C4-2B (cell line): ENCODE data around the gene OPRL1.

Experiments used
- H3K27ac ChIP-seq: fragments of 450-650 bp; 2 replicates; pipeline ENCODE4 v1.5.1; 2017
- CTCF ChIP-seq: fragments of 450-650 bp; conservative IDR thresholded peaks from 2 replicates; pipeline ENCODE4 v1.5.1; 2017; ENCODE audit warnings: mild to moderate bottlenecking
- ZFX ChIP-seq: fragments of 450-650 bp; IDR thresholded peaks from 2 replicates; pipeline ENCODE4 v1.6.1; 2017

The OPRL1 gene

GRCh38 chr20:64039293-64040160 is 40.4 kb upstream of the OPRL1 start:
- no peak for TF ChIP-seq ZFX
- TF ChIP-seq CTCF: no peak
- no peak overlapping the region for H3K27ac ChIP-seq

- no peak for TF ChIP-seq CTCF
- no peak for TF ChIP-seq ZFX
- no peak overlapping the region for H3K27ac ChIP-seq
These were observed 39.4 kb upstream of the OPRL1 start for GRCh38 chr20:64040231-64041039.

GRCh38 chr20:64041040-64041780 is 38.7 kb upstream of the OPRL1 start:
- H3K27ac ChIP-seq: no peak overlapping the region
- no peak for TF ChIP-seq CTCF
- TF ChIP-seq ZFX: no peak

- H3K27ac ChIP-seq: no peak overlapping the region
- TF ChIP-seq CTCF: no peak
- TF ChIP-seq ZFX: no peak
These were observed 38.2 kb upstream of the OPRL1 start for GRCh38 chr20:64041781-64042053.

- no peak for TF ChIP-seq ZFX
- no peak for TF ChIP-seq CTCF
- no peak overlapping the region for H3K27ac ChIP-seq
These were observed 37.7 kb upstream of the OPRL1 start for GRCh38 chr20:64042054-64042781.

- no peak overlapping the region for H3K27ac ChIP-seq
- TF ChIP-seq ZFX (no peak), CTCF (no peak)
These were observed 36.1 kb upstream of the OPRL1 start for GRCh38 chr20:64043768-64044167.
